Measurements from ENCODE around the gene SLC24A4.

The SLC24A4 gene

DNA sequence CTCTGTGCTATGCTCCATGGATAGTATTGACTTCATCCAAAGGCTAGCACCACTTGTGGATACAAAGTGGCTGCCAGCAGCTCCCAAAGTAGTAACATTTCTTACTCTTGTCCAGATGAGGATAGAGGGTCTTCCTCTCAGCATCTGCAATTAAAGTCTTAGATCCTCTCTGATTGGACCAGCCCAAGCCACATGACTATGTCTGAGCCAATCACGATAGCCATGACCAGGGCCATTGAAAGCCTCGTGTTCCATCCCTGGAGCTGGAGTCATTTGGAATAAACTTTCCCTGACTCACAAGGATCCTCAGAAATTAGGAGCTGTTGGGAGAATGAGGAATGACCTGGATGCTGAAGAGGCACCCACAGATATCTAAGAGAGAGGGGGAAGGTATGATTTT lies 28.5 kb upstream of the SLC24A4 start:
- Histone ChIP-seq H3K4me3 (ENCODE audit: low read length) (no peak overlapping the region), H3K9me3 (ENCODE audit: insufficient read depth, low read depth, low read length) (no peaks in the 10 kb centered on the region), H3K36me3 (ENCODE audit: insufficient read depth, low read length) (no peaks in the 10 kb centered on the region), H3K9ac (ENCODE audit: low read depth, low read length) (no peak overlapping the region), H3K27ac (ENCODE audit: low read depth, low read length) (no peak overlapping the region), H3K27me3 (ENCODE audit: insufficient read depth, low read length) (no peaks in the 10 kb centered on the region), H3K4me1 (ENCODE audit: insufficient read depth, low read length) (no peaks in the 10 kb centered on the region)
- WGBS = 91% methylated on average over 2 of the region's 2 CpGs

DNA sequence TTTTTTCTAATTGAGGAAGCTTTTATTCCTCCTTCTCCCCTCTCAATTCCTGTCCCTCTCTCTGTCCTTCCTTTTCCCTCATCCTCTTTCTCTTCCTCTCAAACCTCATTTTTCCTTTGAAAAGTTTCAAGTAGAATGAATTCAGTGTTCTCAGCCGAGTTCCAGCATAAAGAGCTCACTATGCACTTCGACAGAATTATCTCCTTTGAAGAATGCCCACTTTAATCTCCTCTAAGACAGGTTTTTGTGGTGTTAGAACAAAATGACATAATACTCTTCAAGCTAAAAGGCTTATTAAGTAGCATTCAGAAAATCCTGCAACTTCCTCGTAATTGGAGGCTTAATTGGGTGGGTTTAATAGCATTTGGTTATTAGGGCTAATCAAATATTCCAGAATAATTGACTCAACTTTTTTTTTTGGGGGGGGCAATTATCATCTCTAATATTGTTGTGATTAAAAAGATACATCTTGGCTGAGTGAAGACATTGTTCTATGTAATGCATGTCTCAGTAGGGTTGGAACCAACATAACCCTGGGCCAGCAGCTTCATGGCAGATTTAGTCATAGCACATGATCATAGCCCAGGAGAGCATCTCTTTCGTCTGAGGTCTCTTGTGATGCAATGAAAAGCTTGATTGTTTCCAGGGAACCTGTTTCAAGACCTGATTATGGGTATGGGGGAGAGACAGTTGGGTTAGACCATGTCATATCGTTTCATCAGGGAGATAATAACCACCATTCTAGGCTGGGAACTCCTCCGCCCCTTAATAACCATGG lies 25.0 kb upstream of the SLC24A4 start:
- H3K4me3 ChIP-seq (ENCODE audit: low read length) = no peak overlapping the region
- no peak overlapping the region for H3K9ac ChIP-seq (ENCODE audit: low read depth, low read length)
- H3K27me3 ChIP-seq (ENCODE audit: insufficient read depth, low read length) = no peaks in the 10 kb centered on the region
- no peak overlapping the region for H3K27ac ChIP-seq (ENCODE audit: low read depth, low read length)
- H3K36me3 ChIP-seq (ENCODE audit: insufficient read depth, low read length) = no peaks in the 10 kb centered on the region
- no peaks in the 10 kb centered on the region for H3K9me3 ChIP-seq (ENCODE audit: insufficient read depth, low read depth, low read length)
- 96% methylated on average over 3 of the region's 6 CpGs for WGBS
- no peaks in the 10 kb centered on the region for H3K4me1 ChIP-seq (ENCODE audit: insufficient read depth, low read length)

GRCh38 chr14:92302481-92302880 lies 20.5 kb upstream of the SLC24A4 start:
- WGBS = 91% methylated on average over 5 of the region's 5 CpGs

GRCh38 chr14:92308716-92309115 lies 14.2 kb upstream of the SLC24A4 start:
- 94% methylated on average over 7 of the region's 8 CpGs for WGBS
- H3K27ac ChIP-seq (ENCODE audit: low read depth, low read length) = no peak overlapping the region
- no peaks in the 10 kb centered on the region for H3K36me3 ChIP-seq (ENCODE audit: insufficient read depth, low read length)
- no peaks in the 10 kb centered on the region for H3K27me3 ChIP-seq (ENCODE audit: insufficient read depth, low read length)
- no peaks in the 10 kb centered on the region for H3K4me1 ChIP-seq (ENCODE audit: insufficient read depth, low read length)
- no peaks in the 10 kb centered on the region for H3K9me3 ChIP-seq (ENCODE audit: insufficient read depth, low read depth, low read length)
- no peak overlapping the region for H3K4me3 ChIP-seq (ENCODE audit: low read length)
- no peak overlapping the region for H3K9ac ChIP-seq (ENCODE audit: low read depth, low read length)

More at GRCh38 chr14:92302481-92302880, 20.5 kb upstream of the SLC24A4 start:
- no peak overlapping the region for H3K9ac ChIP-seq (ENCODE audit: low read depth, low read length)
- H3K27ac ChIP-seq (ENCODE audit: low read depth, low read length) = no peak overlapping the region
- no peaks in the 10 kb centered on the region for H3K9me3 ChIP-seq (ENCODE audit: insufficient read depth, low read depth, low read length)
- H3K27me3 ChIP-seq (ENCODE audit: insufficient read depth, low read length) = no peaks in the 10 kb centered on the region
- no peaks in the 10 kb centered on the region for H3K4me1 ChIP-seq (ENCODE audit: insufficient read depth, low read length)
- H3K4me3 ChIP-seq (ENCODE audit: low read length) = no peak overlapping the region
- no peaks in the 10 kb centered on the region for H3K36me3 ChIP-seq (ENCODE audit: insufficient read depth, low read length)

- H3K27me3 ChIP-seq (ENCODE audit: insufficient read depth, low read length) = no peaks in the 10 kb centered on the region
- WGBS = 78% methylated on average over 7 of the region's 7 CpGs
- H3K27ac ChIP-seq (ENCODE audit: low read depth, low read length) = no peak overlapping the region
These were observed 12.9 kb upstream of the SLC24A4 start for GRCh38 chr14:92309968-92310530.

GRCh38 chr14:92310776-92311375 lies 12.1 kb upstream of the SLC24A4 start:
- Histone ChIP-seq H3K4me1 (ENCODE audit: insufficient read depth, low read length) (no peaks in the 10 kb centered on the region), H3K27ac (ENCODE audit: low read depth, low read length) (no peak overlapping the region), H3K36me3 (ENCODE audit: insufficient read depth, low read length) (no peaks in the 10 kb centered on the region), H3K9me3 (ENCODE audit: insufficient read depth, low read depth, low read length) (no peaks in the 10 kb centered on the region), H3K4me3 (ENCODE audit: low read length) (no peak overlapping the region), H3K27me3 (ENCODE audit: insufficient read depth, low read length) (no peaks in the 10 kb centered on the region), H3K9ac (ENCODE audit: low read depth, low read length) (no peak overlapping the region)
- 95% methylated on average over 6 of the region's 6 CpGs for WGBS

More at GRCh38 chr14:92309968-92310530, 12.9 kb upstream of the SLC24A4 start:
- Histone ChIP-seq H3K4me1 (ENCODE audit: insufficient read depth, low read length) (no peaks in the 10 kb centered on the region), H3K36me3 (ENCODE audit: insufficient read depth, low read length) (no peaks in the 10 kb centered on the region), H3K9me3 (ENCODE audit: insufficient read depth, low read depth, low read length) (no peaks in the 10 kb centered on the region), H3K9ac (ENCODE audit: low read depth, low read length) (no peak overlapping the region), H3K4me3 (ENCODE audit: low read length) (no peak overlapping the region)

DNA sequence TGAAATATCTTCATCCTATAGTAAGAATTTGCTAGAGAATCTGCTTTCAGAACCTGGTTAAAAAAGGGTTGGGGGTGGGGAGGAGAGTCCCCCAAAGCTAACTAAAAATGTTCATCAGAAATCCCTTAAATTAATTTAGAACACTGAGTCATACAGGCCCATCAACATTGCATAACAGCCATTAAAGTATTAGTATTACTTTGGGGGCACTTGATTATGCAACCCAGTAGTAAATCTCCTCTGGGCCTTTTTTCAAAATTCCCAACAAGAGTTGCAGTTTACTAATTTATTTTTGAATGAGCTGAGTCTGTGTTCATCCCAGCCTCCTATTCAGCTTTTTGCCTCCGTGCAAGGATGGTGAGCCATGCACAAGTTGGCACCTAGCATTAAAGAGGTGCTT lies 8.8 kb upstream of the SLC24A4 start:
- no peak overlapping the region for H3K9ac ChIP-seq (ENCODE audit: low read depth, low read length)
- H3K27me3 ChIP-seq (ENCODE audit: insufficient read depth, low read length) = 0 out of 2 replicates have a peak, but pooled peaks cover under 1% of the 10 kb centered on the region
- H3K4me3 ChIP-seq (ENCODE audit: low read length) = no peak overlapping the region
- no peaks in the 10 kb centered on the region for H3K4me1 ChIP-seq (ENCODE audit: insufficient read depth, low read length)
- no peaks in the 10 kb centered on the region for H3K36me3 ChIP-seq (ENCODE audit: insufficient read depth, low read length)
- 86% methylated on average over 1 of the region's 1 CpG for WGBS
- H3K27ac ChIP-seq (ENCODE audit: low read depth, low read length) = no peak overlapping the region
- no peaks in the 10 kb centered on the region for H3K9me3 ChIP-seq (ENCODE audit: insufficient read depth, low read depth, low read length)

GRCh38 chr14:92315050-92315805 lies 7.7 kb upstream of the SLC24A4 start:
- Histone ChIP-seq H3K27me3 (ENCODE audit: insufficient read depth, low read length) (peaks cover 9% of the 10 kb centered on the region), H3K4me3 (ENCODE audit: low read length) (no peak overlapping the region), H3K4me1 (ENCODE audit: insufficient read depth, low read length) (no peaks in the 10 kb centered on the region), H3K9me3 (ENCODE audit: insufficient read depth, low read depth, low read length) (no peaks in the 10 kb centered on the region), H3K27ac (ENCODE audit: low read depth, low read length) (no peak overlapping the region), H3K36me3 (ENCODE audit: insufficient read depth, low read length) (no peaks in the 10 kb centered on the region), H3K9ac (ENCODE audit: low read depth, low read length) (no peak overlapping the region)
- WGBS = 84% methylated on average over 11 of the region's 11 CpGs

- H3K9ac ChIP-seq (ENCODE audit: low read depth, low read length) = no peak overlapping the region
- 68% methylated on average over 4 of the region's 4 CpGs for WGBS
These were observed 6.8 kb upstream of the SLC24A4 start for GRCh38 chr14:92316176-92316575.

GRCh38 chr14:92316937-92317336 lies 6.0 kb upstream of the SLC24A4 start:
- no peak overlapping the region for H3K4me3 ChIP-seq (ENCODE audit: low read length)
- 91% methylated on average over 6 of the region's 6 CpGs for WGBS
- H3K9me3 ChIP-seq (ENCODE audit: insufficient read depth, low read depth, low read length) = no peaks in the 10 kb centered on the region
- H3K27ac ChIP-seq (ENCODE audit: low read depth, low read length) = no peak overlapping the region
- no peaks in the 10 kb centered on the region for H3K36me3 ChIP-seq (ENCODE audit: insufficient read depth, low read length)
- peaks cover 26% of the 10 kb centered on the region for H3K27me3 ChIP-seq (ENCODE audit: insufficient read depth, low read length)
- no peaks in the 10 kb centered on the region for H3K4me1 ChIP-seq (ENCODE audit: insufficient read depth, low read length)
- no peak overlapping the region for H3K9ac ChIP-seq (ENCODE audit: low read depth, low read length)

More at GRCh38 chr14:92316176-92316575, 6.8 kb upstream of the SLC24A4 start:
- Histone ChIP-seq H3K36me3 (ENCODE audit: insufficient read depth, low read length) (no peaks in the 10 kb centered on the region), H3K27ac (ENCODE audit: low read depth, low read length) (no peak overlapping the region), H3K27me3 (ENCODE audit: insufficient read depth, low read length) (peaks cover 19% of the 10 kb centered on the region), H3K4me1 (ENCODE audit: insufficient read depth, low read length) (no peaks in the 10 kb centered on the region), H3K4me3 (ENCODE audit: low read length) (no peak overlapping the region), H3K9me3 (ENCODE audit: insufficient read depth, low read depth, low read length) (no peaks in the 10 kb centered on the region)

- H3K4me1 ChIP-seq (ENCODE audit: insufficient read depth, low read length) = no peaks in the 10 kb centered on the region
- WGBS = 71% methylated on average over 5 of the region's 5 CpGs
- no peak overlapping the region for H3K9ac ChIP-seq (ENCODE audit: low read depth, low read length)
- no peaks in the 10 kb centered on the region for H3K9me3 ChIP-seq (ENCODE audit: insufficient read depth, low read depth, low read length)
- no peak overlapping the region for H3K4me3 ChIP-seq (ENCODE audit: low read length)
- no peak overlapping the region for H3K27ac ChIP-seq (ENCODE audit: low read depth, low read length)
- H3K27me3 ChIP-seq (ENCODE audit: insufficient read depth, low read length) = peaks cover 32% of the 10 kb centered on the region
- H3K36me3 ChIP-seq (ENCODE audit: insufficient read depth, low read length) = no peaks in the 10 kb centered on the region
These were observed 5.5 kb upstream of the SLC24A4 start for GRCh38 chr14:92317511-92317910.
